HG03342 (cell line): ENCODE results near the gene FIGN.

Source experiments
- ATAC-seq: cut with Tn5 transposase; IDR thresholded peaks from one replicate; pipeline ENCODE4 v1.9.1; 2021; ENCODE audit warnings: mild to moderate bottlenecking, moderate library complexity; ENCODE audit not compliant: unreplicated experiment

The FIGN gene

GRCh38 chr2:163737563-163737962, 1.8 kb upstream of the FIGN start:
- no peak for ATAC-seq

GRCh38 chr2:163737190-163737439, 1.3 kb upstream of the FIGN start:
- ATAC-seq: no peak

- no peak for ATAC-seq
These were observed 803 bp upstream of the FIGN start for GRCh38 chr2:163736433-163737189.

GRCh38 chr2:163734881-163735684, 725 bp downstream of the FIGN start:
- ATAC-seq: no peak

- no peak for ATAC-seq
These were observed 1.4 kb downstream of the FIGN start for GRCh38 chr2:163734401-163734800.

GRCh38 chr2:163733956-163734355, 1.9 kb downstream of the FIGN start:
- ATAC-seq: no peak

- no peak for ATAC-seq
These were observed 2.4 kb downstream of the FIGN start for GRCh38 chr2:163733301-163733938.

GRCh38 chr2:163732727-163733126, 3.1 kb downstream of the FIGN start:
- ATAC-seq: no peak

GRCh38 chr2:163731735-163732134, 4.1 kb downstream of the FIGN start:
- no peak for ATAC-seq

- no peak for ATAC-seq
These were observed 5.3 kb downstream of the FIGN start for GRCh38 chr2:163730556-163730955.

- ATAC-seq: no peak
These were observed 6.1 kb downstream of the FIGN start for GRCh38 chr2:163729636-163730273.

GRCh38 chr2:163723881-163724280, 11.9 kb downstream of the FIGN start:
- ATAC-seq: no peak

GRCh38 chr2:163723348-163723747, 12.5 kb downstream of the FIGN start:
- ATAC-seq: no peak

- no peak for ATAC-seq
These were observed 16.5 kb downstream of the FIGN start for GRCh38 chr2:163719331-163719730.

GRCh38 chr2:163717993-163718680, 17.7 kb downstream of the FIGN start:
- no peak for ATAC-seq

- no peak for ATAC-seq
These were observed 18.3 kb downstream of the FIGN start for GRCh38 chr2:163717515-163717914.

- ATAC-seq: no peak
These were observed 19.7 kb downstream of the FIGN start for GRCh38 chr2:163716101-163716500.

GRCh38 chr2:163715668-163716067, 20.1 kb downstream of the FIGN start:
- no peak for ATAC-seq

- no peak for ATAC-seq
These were observed 20.6 kb downstream of the FIGN start for GRCh38 chr2:163715199-163715598.

GRCh38 chr2:163713534-163714311, 22.1 kb downstream of the FIGN start:
- ATAC-seq: no peak
